Head of caudate nucleus (tissue), 42 donors: Measurements from ENCODE around the gene ZCCHC10.

Source experiments
- DNase-seq, 42 donors: peaks; one replicate each; pipeline versions ENCODE4 v3.0.0 to v3.0.0-alpha.2; 2020 to 2021; ENCODE audit warnings: mixed read lengths in 7 of 42
- intact Hi-C: fragments of 100-400 bp; cut with DNase I; formaldehyde crosslinking; loops from one replicate; pipeline ENCODE4 v1.15.0; 2022

ZCCHC10 gene

DNA sequence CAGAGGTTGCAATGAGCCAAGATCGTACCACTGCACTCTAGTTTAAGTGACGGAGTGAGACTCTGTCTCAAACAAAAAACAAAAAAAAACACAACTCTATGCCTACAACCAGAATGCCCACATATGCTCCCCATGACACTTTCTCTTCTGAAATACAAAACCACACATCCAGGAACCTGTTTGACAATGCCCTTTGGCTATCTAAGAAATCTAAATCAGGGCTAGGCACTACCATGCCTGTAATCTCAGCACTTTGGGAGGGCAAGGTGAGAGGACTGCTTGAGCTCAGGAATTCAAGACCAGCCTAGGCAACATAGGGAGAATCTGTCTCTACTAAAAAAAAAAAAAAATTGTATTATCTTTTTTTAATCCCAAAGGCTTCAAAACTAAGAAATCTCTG lies 73.5 kb downstream of the ZCCHC10 start:
- no peak for DNase-seq

DNA sequence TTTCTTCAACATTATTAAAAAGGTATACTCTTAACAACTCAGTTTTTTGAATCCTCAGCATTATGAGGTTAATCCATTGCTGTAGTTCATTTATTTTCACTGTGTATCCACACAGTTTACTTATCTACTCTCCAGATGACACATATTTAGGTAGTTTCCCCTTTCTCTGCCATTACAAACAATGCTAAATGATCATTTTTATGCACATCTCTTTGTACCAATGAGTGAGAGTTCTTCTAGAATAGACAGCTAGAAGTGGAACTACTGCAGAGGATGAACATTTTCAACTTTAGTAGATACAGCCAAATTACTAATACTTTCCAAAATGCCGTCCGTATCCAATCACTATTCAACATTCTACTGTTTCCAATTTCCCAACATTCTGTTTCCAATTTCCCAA lies 74.5 kb downstream of the ZCCHC10 start:
- no peak for DNase-seq
- intact Hi-C loops, result no loop called here

More for the DNA sequence above, 73.5 kb downstream of the ZCCHC10 start:
- intact Hi-C loops, result no loop called here

DNA sequence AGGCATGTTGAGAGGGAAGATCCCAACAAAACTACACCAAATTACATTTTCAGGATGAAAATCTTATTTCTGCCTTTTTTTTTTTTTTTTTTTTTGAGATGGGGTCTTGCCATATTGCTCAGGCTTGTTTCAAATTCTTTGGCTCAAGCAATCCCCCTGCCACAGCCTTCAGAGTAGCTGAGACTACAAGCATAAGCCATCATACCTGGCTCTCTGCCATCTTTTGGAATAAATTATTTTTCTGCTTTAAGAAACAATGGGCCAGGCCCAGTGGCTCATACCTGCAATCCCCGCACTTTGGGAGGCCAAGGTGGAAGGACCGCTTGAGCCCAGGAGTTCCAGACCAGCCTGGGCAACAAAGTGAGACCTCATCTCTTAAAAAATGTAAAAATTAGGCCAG lies 77.2 kb downstream of the ZCCHC10 start:
- intact Hi-C loops, result no loop called here
- DNase-seq, result no peak

DNA sequence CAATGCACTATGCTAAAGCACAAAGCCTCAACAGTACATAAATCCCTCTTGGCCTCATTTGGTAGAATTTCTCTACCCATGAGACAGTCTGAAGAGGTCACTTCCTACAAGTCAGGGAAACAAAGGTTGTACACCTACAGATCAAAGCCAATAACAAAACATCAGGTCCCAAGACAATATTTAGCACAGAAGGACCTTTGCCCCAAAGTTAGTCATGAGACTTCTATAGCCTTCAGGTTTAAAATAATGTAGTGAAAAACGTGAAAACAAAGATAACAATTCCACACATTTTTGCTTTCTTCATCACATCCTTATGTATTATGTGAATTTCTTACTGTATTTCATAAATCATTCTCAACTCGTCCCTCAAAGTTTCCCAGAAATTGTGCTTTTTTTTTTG lies 78.7 kb downstream of the ZCCHC10 start:
- intact Hi-C loops, result no loop called here
- DNase-seq, result no peak
